ENCODE measurements around the gene GATAD2B. TPM values are rescaled to one million over a fixed set of nuclear protein-coding genes. Genes with fewer than 3 reads are reported as not detected.

The GATAD2B gene
- total and polyA plus RNA-seq, 2 of the 4 experiments (the other 2 are of a cell fraction): 3.8 to 6.2 TPM

DNA sequence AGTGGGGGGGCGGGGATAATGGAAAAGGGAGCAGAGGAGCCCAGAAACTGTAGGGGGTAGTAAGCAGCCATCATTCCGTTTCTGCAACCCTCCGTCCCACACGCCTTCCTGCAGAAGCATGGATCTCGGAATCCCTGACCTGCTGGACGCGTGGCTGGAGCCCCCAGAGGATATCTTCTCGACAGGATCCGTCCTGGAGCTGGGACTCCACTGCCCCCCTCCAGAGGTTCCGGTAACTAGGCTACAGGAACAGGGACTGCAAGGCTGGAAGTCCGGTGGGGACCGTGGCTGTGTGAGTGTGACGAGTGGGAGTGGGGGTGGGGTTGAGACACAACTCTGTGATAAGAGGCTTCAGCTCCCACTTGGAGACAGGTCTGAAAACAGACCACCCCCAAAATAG lies 45.6 kb upstream of the GATAD2B start:
- H2BK20ac ChIP-seq (ENCODE audit: low read depth, low read length): no peak overlapping the region
- peak overlapping the region; percentile 66 for H3K14ac ChIP-seq (replicated peaks; ENCODE audit: low read depth, low read length)
- H2AFZ ChIP-seq (replicated peaks; ENCODE audit: low read length, poor library complexity): peak overlapping the region; percentile 90
- H3K4me2 ChIP-seq (ENCODE audit: low read depth, low read length): peak overlapping the region; percentile 87
- H3K4ac ChIP-seq (ENCODE audit: low read depth, low read length): peak overlapping the region; percentile 80
- H3K27me3 ChIP-seq (ENCODE audit: control insufficient read depth, insufficient read depth, low read length): no peaks in the 10 kb centered on the region
- peak overlapping the region; percentile 88 for H2AK9ac ChIP-seq (replicated peaks; ENCODE audit: low read depth, low read length, poor library complexity)
- H2BK120ac ChIP-seq (ENCODE audit: low read depth, low read length): 0 out of 2 replicates have a peak overlapping the region, but pooled peaks have one; percentile 21
- H4K8ac ChIP-seq (ENCODE audit: low read depth in 2 of 2, low read length in 2 of 2): peak overlapping the region; percentile 8 to 93
- peaks cover 5% of the 10 kb centered on the region for H3K36me3 ChIP-seq (ENCODE audit: control insufficient read depth, insufficient read depth, low read length)
- H3K23ac ChIP-seq (ENCODE audit: low read depth, low read length): peak overlapping the region; percentile 58; the same call in 1 of the 2 replicates
- ATAC-seq (ENCODE audit: low read depth) (no peak), DNase-seq (no peak)
- H3K4me3 ChIP-seq (ENCODE audit: insufficient read depth, low read depth, low read length): peak overlapping the region; percentile 48
- H3K4me1 ChIP-seq (ENCODE audit: control insufficient read depth, insufficient read depth, low read length): 0 out of 2 replicates have a peak, but pooled peaks cover 1% of the 10 kb centered on the region
- POLR2A ChIA-PET (ENCODE audit: unreplicated experiment): interaction anchor here (1.3 kb wide), 1 partner anchor 22 kb away, joined by 5 read pairs; the partner anchor contains the start of gene RPS27
- no peak overlapping the region for H2BK15ac ChIP-seq (ENCODE audit: low read depth, low read length)
- dilution Hi-C loops (cut with HindIII; ENCODE audit: low sequenced_read_pairs, unreplicated experiment) (no loop called here), intact Hi-C loops (cut with micrococcal nuclease) (no loop called here), in situ Hi-C loops (cut with MboI; ENCODE audit: low sequenced_read_pairs) (loop anchor here (25.0 kb wide), 1 partner anchor 431 kb away; the partner anchor contains the start of genes S100A3, S100A4, S100A5 and S100A6)
- H4K91ac ChIP-seq (ENCODE audit: insufficient read depth, low read depth, low read length): peak overlapping the region; percentile 36; the same call in 1 of the 2 replicates
- H3K18ac ChIP-seq (ENCODE audit: low read depth, low read length): no peak overlapping the region
- H4K20me1 ChIP-seq (ENCODE audit: insufficient read depth, low read length): no peaks in the 10 kb centered on the region
- peaks cover 5 to 36% of the 10 kb centered on the region in 2 experiments; a peak in 3 of 4 replicates for H3K79me1 ChIP-seq (ENCODE audit: low read depth in 1 of 2, low read length in 2 of 2)
- 5% methylated on average over 4 of the region's 13 CpGs; no CpG with 5 or more reads in 1 of the 2 experiments for WGBS, 2 experiments (ENCODE audit: extremely low coverage in 2 of 2, insufficient read length in 1 of 2)
- H3K9me1 ChIP-seq (ENCODE audit: insufficient read depth, low read length): peaks cover 7% of the 10 kb centered on the region; the same call in 1 of the 2 replicates
- no TSS peak for BruUV-seq (replicated peaks)
- H2AK5ac ChIP-seq (ENCODE audit: low read depth, low read length): peak overlapping the region; percentile 73
- no peak overlapping the region for H3K56ac ChIP-seq (ENCODE audit: extremely low read depth, insufficient read depth, low read length)
- peak overlapping the region; percentile 21; the same call in 1 of the 2 replicates for H3K9ac ChIP-seq (ENCODE audit: low read depth, low read length)
- H2BK5ac ChIP-seq (ENCODE audit: low read depth, low read length, poor library complexity, severe bottlenecking): no peak overlapping the region
- H3K9me3 ChIP-seq (ENCODE audit: control insufficient read depth, insufficient read depth, low read length): no peaks in the 10 kb centered on the region
- CTCF ChIA-PET: interaction anchor here (1.2 kb wide), 1 partner anchor 9 kb away, joined by 4 read pairs; the partner anchor contains the start of gene JTB
- H4K5ac ChIP-seq (ENCODE audit: low read depth, low read length): peak overlapping the region; percentile 46
- H3K27ac ChIP-seq (ENCODE audit: insufficient read depth, low read length): peak overlapping the region; percentile 4; the same call in 1 of the 2 replicates
- TF ChIP-seq, protein P1, sequence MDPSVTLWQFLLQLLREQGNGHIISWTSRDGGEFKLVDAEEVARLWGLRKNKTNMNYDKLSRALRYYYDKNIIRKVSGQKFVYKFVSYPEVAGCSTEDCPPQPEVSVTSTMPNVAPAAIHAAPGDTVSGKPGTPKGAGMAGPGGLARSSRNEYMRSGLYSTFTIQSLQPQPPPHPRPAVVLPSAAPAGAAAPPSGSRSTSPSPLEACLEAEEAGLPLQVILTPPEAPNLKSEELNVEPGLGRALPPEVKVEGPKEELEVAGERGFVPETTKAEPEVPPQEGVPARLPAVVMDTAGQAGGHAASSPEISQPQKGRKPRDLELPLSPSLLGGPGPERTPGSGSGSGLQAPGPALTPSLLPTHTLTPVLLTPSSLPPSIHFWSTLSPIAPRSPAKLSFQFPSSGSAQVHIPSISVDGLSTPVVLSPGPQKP (IDR thresholded peaks at IDR 0.05; ENCODE audit: borderline replicate concordance, low read depth, low read length): no peak
- no peak for TF ChIP-seq NFE2L2 (IDR thresholded peaks at IDR 0.05; ENCODE audit: low read depth, low read length)
- no peak for TF ChIP-seq POLR2A (IDR thresholded peaks at IDR 0.05; ENCODE audit: low read depth, low read length)
- no peak for TF ChIP-seq BHLHE40 (IDR thresholded peaks at IDR 0.05; ENCODE audit: low read depth, low read length)
- TF ChIP-seq RCOR1 (IDR thresholded peaks at IDR 0.05; ENCODE audit: insufficient replicate concordance, low read length): no peak
- TF ChIP-seq, protein P2, sequence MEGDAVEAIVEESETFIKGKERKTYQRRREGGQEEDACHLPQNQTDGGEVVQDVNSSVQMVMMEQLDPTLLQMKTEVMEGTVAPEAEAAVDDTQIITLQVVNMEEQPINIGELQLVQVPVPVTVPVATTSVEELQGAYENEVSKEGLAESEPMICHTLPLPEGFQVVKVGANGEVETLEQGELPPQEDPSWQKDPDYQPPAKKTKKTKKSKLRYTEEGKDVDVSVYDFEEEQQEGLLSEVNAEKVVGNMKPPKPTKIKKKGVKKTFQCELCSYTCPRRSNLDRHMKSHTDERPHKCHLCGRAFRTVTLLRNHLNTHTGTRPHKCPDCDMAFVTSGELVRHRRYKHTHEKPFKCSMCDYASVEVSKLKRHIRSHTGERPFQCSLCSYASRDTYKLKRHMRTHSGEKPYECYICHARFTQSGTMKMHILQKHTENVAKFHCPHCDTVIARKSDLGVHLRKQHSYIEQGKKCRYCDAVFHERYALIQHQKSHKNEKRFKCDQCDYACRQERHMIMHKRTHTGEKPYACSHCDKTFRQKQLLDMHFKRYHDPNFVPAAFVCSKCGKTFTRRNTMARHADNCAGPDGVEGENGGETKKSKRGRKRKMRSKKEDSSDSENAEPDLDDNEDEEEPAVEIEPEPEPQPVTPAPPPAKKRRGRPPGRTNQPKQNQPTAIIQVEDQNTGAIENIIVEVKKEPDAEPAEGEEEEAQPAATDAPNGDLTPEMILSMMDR (conservative IDR thresholded peaks at IDR 0.05; ENCODE audit: low read depth, low read length): no peak
- no peak for TF ChIP-seq FOS (IDR thresholded peaks at IDR 0.05; ENCODE audit: low read depth, low read length)
- TF ChIP-seq RFX5 (IDR thresholded peaks at IDR 0.05; ENCODE audit: low read depth, low read length): no peak
- TF ChIP-seq, protein P3, sequence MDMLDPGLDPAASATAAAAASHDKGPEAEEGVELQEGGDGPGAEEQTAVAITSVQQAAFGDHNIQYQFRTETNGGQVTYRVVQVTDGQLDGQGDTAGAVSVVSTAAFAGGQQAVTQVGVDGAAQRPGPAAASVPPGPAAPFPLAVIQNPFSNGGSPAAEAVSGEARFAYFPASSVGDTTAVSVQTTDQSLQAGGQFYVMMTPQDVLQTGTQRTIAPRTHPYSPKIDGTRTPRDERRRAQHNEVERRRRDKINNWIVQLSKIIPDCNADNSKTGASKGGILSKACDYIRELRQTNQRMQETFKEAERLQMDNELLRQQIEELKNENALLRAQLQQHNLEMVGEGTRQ (IDR thresholded peaks at IDR 0.05; ENCODE audit: low read depth, low read length): no peak
- no peak for TF ChIP-seq SMC3 (IDR thresholded peaks at IDR 0.05; ENCODE audit: low read depth, low read length)
- TF ChIP-seq MAZ (IDR thresholded peaks at IDR 0.05; ENCODE audit: borderline replicate concordance, low read depth, low read length): no peak
- no peak for TF ChIP-seq MXI1 (IDR thresholded peaks at IDR 0.05; ENCODE audit: borderline replicate concordance, low read depth, low read length)
- no peak for TF ChIP-seq MAFK (IDR thresholded peaks at IDR 0.05; ENCODE audit: low read depth, low read length)
- no peak for TF ChIP-seq RAD21 (IDR thresholded peaks at IDR 0.05; ENCODE audit: low read length)
- TF ChIP-seq CEBPB (IDR thresholded peaks at IDR 0.05; ENCODE audit: low read depth, low read length): no peak
- no peak for TF ChIP-seq CHD1 (IDR thresholded peaks at IDR 0.05; ENCODE audit: low read depth, low read length)
